ENCODE results near the gene KLK12. TPM values are rescaled to one million over a fixed set of nuclear protein-coding genes. Genes with fewer than 3 reads are reported as not detected.
A peak's percentile ranks its signal among the peaks of the same experiment; 100 is the strongest.

Gene KLK12
- total RNA-seq, 4 donors from 2014 or later, result not detected

- H3K36me3 ChIP-seq, result no peaks in the 10 kb centered on the region
- DNase-seq, result no peak
- ATAC-seq, result no peak
- TF ChIP-seq POLR2A (IDR thresholded peaks at IDR 0.05), result no peak
- TF ChIP-seq CTCF (IDR thresholded peaks at IDR 0.05 in 4 of 5, conservative IDR thresholded peaks at IDR 0.05 in 1 of 5), result no peak
- intact Hi-C loops (cut with DNase I; ENCODE audit: low total_unique reads), result no loop called here
- no peak overlapping the region for H3K4me3 ChIP-seq
- H3K27me3 ChIP-seq, result peaks cover 0 to 3% (median 0%) of the 10 kb centered on the region in 3 donors
- no peak overlapping the region for H3K27ac ChIP-seq
- in situ Hi-C loops (cut with MboI; ENCODE audit: low sequenced_read_pairs in 4 of 4), result no loop called here
- H3K4me1 ChIP-seq, result no peaks in the 10 kb centered on the region
- H3K9me3 ChIP-seq, result no peaks in the 10 kb centered on the region
Measured at GRCh38 chr19:51024924-51025323, 9.9 kb downstream of the KLK12 start.

GRCh38 chr19:51023946-51024345 is 10.9 kb downstream of the KLK12 start:
- no peaks in the 10 kb centered on the region for H3K4me1 ChIP-seq
- ATAC-seq (no peak), DNase-seq (no peak)
- H3K4me3 ChIP-seq, result no peak overlapping the region
- H3K27ac ChIP-seq, result no peak overlapping the region
- no peaks in the 10 kb centered on the region for H3K36me3 ChIP-seq
- no peaks in the 10 kb centered on the region for H3K9me3 ChIP-seq
- no peak for TF ChIP-seq POLR2A (IDR thresholded peaks at IDR 0.05)
- no peak for TF ChIP-seq CTCF (IDR thresholded peaks at IDR 0.05 in 4 of 5, conservative IDR thresholded peaks at IDR 0.05 in 1 of 5)
- in situ Hi-C loops (cut with MboI; ENCODE audit: low sequenced_read_pairs in 4 of 4), result no loop called here
- intact Hi-C loops (cut with DNase I; ENCODE audit: low total_unique reads), result no loop called here
- H3K27me3 ChIP-seq, result peaks cover 5 to 10% (median 9%) of the 10 kb centered on the region in 3 donors

- in situ Hi-C loops (cut with MboI; ENCODE audit: low sequenced_read_pairs in 4 of 4) (no loop called here), intact Hi-C loops (cut with DNase I; ENCODE audit: low total_unique reads) (no loop called here)
- TF ChIP-seq POLR2A (IDR thresholded peaks at IDR 0.05) (no peak), CTCF (IDR thresholded peaks at IDR 0.05 in 4 of 5, conservative IDR thresholded peaks at IDR 0.05 in 1 of 5) (no peak)
- ATAC-seq (no peak), DNase-seq (no peak)
- H3K4me1 ChIP-seq, result no peaks in the 10 kb centered on the region
- peaks cover 11 to 21% (median 19%) of the 10 kb centered on the region in 3 donors for H3K27me3 ChIP-seq
- H3K36me3 ChIP-seq, result no peaks in the 10 kb centered on the region
- no peaks in the 10 kb centered on the region for H3K9me3 ChIP-seq
- H3K4me3 ChIP-seq, result no peak overlapping the region
- H3K27ac ChIP-seq, result no peak overlapping the region
Measured at GRCh38 chr19:51022526-51022925, 12.3 kb downstream of the KLK12 start.

GRCh38 chr19:51020988-51021651 is 13.7 kb downstream of the KLK12 start:
- H3K4me1 ChIP-seq, result no peaks in the 10 kb centered on the region
- no peak for DNase-seq
- no peak for TF ChIP-seq POLR2A (IDR thresholded peaks at IDR 0.05)
- TF ChIP-seq CTCF (IDR thresholded peaks at IDR 0.05 in 4 of 5, conservative IDR thresholded peaks at IDR 0.05 in 1 of 5), result peak in 3 of 5 experiments; percentile 3 to 44 (median 26)
- H3K36me3 ChIP-seq, result no peaks in the 10 kb centered on the region
- ATAC-seq, result no peak
- H3K27ac ChIP-seq, result no peak overlapping the region
- in situ Hi-C loops (cut with MboI; ENCODE audit: low sequenced_read_pairs in 4 of 4) (no loop called here), intact Hi-C loops (cut with DNase I; ENCODE audit: low total_unique reads) (no loop called here)
- peaks cover 22 to 34% (median 32%) of the 10 kb centered on the region in 3 donors for H3K27me3 ChIP-seq
- H3K4me3 ChIP-seq, result no peak overlapping the region
- no peaks in the 10 kb centered on the region for H3K9me3 ChIP-seq

GRCh38 chr19:51019544-51019925 is 15.3 kb downstream of the KLK12 start, which contains the start of gene KLK10:
Gene KLK10, minus strand, starts transcription at chr19:51019709. Its CDS starts 579 bp downstream, at chr19:51019130.
- DNase-seq (no peak), ATAC-seq (no peak)
- TF ChIP-seq CTCF (IDR thresholded peaks at IDR 0.05 in 4 of 5, conservative IDR thresholded peaks at IDR 0.05 in 1 of 5) (no peak), POLR2A (IDR thresholded peaks at IDR 0.05) (no peak)
- Histone ChIP-seq H3K27me3 (peaks cover 29 to 43% (median 42%) of the 10 kb centered on the region in 3 donors), H3K27ac (no peak within 1 kb of the TSS), H3K4me3 (peak within 1 kb of the TSS in 3 of 4 donors; percentile 16 to 28 (median 27)), H3K36me3 (no peaks in the 10 kb centered on the region), H3K4me1 (no peaks in the 10 kb centered on the region), H3K9me3 (no peaks in the 10 kb centered on the region)
- in situ Hi-C loops (cut with MboI; ENCODE audit: low sequenced_read_pairs in 4 of 4), result no loop called here
- intact Hi-C loops (cut with DNase I; ENCODE audit: low total_unique reads), result no loop called here

All from gastrocnemius medialis (tissue), 4 donors.